Activated T-cell treated with anti-CD3 and anti-CD28 coated beads for 4 hours (primary cell): ENCODE measurements around the gene RGL1.

Experiments
- DNase-seq: peaks from one replicate; pipeline ENCODE4 v3.0.0-alpha.2; 2020

The RGL1 gene

GRCh38 chr1:183824291-183824690 lies 19.4 kb downstream of the RGL1 start:
- DNase-seq, result no peak

DNA sequence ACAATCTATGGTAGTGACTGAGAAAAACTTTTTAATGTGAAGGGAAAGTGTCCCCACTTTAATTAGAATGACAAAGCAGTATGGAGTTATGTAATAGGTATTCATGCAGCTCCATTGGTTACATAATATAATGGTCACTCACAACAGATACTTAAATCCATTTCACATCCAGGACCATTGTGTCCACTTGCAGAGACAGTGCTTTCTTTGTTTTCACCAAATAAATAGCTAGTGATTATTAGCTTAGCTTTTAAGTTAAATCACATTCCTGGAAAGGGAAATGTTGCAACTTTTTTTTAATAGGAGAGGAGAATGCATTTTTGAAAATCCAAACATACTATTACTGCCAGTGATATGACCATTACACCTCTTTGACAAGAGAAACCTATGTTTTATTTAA lies 22.9 kb downstream of the RGL1 start:
- no peak for DNase-seq

DNA sequence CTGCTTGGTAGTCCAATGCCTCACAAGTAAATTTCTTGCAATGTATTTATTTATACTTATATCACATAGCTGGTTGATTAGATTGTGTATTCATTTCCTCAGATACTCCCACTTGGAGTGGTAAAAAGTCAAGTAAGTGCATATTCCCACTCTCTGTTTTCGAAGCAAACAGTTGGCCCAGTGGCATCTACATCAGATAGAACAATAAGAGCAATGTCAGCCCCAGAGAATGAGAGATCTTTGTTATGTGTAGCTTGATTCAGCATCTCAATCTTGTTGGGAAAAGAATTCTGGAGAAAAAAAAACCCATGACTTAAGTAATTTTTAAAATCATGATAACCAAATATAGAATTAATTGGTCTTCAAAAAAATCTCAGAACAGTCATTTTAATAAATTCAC lies 25.5 kb downstream of the RGL1 start:
- DNase-seq, result no peak

- no peak for DNase-seq
Observed at GRCh38 chr1:183831311-183831710, 26.4 kb downstream of the RGL1 start.

GRCh38 chr1:183832459-183832858 lies 27.5 kb downstream of the RGL1 start:
- DNase-seq, result no peak

- DNase-seq, result no peak
Observed at GRCh38 chr1:183834568-183834967, 29.6 kb downstream of the RGL1 start.

- no peak for DNase-seq
Observed at GRCh38 chr1:183836598-183836997, 31.7 kb downstream of the RGL1 start.

DNA sequence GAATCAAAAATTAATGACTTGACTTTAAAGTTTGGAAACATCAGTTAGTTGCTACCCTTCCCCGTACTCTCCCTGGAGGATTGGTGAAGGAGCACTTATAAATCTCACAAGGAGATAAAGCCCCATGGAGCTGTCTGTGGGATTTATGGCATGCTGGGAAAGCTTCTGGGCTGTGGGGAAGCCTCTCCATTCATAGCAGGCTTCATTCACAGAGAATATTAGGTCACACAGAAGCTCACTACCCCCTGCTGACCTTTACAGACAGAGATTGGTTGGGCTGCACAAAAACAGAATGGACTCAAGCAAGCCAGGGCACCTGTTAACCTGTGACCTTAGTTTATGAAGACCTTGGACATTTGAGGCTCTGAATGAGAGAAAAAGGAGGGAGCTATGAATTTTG lies 32.1 kb downstream of the RGL1 start:
- DNase-seq, result no peak

GRCh38 chr1:183838221-183838620 lies 33.3 kb downstream of the RGL1 start:
- no peak for DNase-seq

DNA sequence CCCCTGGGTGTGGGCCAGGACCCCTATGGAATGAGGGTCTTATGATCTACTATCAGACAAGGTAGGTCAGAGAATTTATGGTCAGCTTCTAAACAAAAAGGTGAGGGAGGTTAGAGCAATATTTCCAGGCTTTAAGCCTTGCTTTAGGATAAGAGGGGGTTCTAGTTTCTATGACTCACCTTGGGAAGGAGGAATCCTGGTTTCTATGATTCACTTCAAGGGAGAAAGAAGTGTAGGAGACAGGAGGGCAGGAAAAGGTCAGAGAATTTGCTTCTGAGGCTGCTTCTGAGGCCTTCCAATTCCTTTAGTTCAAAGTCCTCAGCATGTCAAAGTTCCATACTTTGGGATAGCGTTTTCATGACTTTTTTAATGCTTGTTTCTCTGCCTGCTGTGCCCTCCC lies 35.2 kb downstream of the RGL1 start:
- DNase-seq, result no peak

- no peak for DNase-seq
Observed at GRCh38 chr1:183841550-183841949, 36.6 kb downstream of the RGL1 start.

DNA sequence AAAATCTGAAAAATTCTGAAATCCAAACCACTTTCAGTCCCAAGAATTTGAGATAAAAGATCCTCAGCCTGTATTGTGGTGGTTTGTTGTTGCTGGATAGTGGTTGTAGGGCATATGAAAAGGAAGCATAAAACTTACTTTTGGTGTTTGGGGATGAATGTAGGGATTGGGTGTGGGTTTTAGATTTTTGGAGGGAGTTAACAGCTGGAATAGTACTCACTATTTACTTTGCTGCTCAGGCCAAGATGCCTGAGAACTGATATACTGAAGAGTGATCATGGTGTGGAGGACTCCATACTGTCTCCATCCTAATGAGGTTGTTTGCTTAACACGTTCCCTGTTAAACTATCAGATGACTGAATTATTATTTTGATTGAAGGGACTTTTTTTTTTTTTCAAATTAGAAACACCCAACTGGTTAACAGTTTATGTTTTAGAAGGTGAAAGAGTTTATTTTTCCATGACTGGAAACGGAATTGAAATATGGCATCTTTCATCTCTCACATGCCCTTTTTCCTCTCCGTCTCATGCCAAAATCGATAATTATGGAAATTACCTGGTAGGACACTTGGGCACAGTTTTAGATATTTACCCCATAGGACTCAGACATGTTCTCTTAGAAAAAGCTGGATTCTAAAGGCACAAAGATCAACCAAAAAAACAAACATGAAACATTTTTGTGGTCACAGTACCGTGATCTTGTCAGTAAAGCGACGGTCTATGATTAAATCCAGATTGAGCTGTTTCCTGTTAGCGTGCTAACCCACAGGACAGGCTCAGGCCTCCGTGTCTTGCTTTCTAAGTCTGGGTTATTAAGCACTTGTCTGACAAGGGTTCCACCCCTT lies 37.3 kb downstream of the RGL1 start:
- no peak for DNase-seq

DNA sequence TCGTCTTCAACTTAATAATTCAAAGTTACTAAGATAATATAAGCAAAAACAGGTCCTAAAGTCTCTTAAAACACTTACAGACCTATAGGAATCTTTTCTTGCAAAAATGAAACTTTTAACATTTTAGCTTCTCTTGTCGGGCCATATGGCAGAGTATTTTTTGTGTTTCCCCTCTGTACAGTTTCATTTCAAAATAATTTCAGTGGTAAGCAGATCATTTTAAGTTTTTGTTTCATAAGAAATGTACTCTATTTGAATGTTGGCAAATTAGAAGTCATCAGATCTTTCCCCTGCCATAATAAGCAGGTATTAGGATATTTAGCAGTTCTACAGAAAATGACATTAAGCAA lies 37.9 kb downstream of the RGL1 start:
- DNase-seq, result no peak

DNA sequence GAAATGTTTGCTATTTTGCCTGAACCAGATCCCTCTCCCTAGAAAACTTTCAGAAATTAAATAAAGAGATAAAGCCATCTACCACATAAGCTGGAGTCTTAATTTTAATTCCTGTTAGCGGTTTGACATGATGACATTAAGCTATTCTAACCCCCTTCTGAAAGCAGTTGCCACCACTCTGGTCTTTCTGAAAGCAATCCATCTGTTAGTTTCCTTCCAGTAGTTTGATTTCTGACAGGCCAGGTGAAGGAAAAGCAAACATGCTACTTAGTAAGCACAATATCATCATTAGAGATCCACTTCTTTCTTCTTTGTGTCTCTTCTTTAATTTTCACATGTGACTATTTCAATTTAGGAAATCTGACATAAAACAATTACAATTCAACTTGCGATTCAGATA lies 39.9 kb downstream of the RGL1 start:
- no peak for DNase-seq

GRCh38 chr1:183845681-183846080 lies 40.8 kb downstream of the RGL1 start:
- no peak for DNase-seq

DNA sequence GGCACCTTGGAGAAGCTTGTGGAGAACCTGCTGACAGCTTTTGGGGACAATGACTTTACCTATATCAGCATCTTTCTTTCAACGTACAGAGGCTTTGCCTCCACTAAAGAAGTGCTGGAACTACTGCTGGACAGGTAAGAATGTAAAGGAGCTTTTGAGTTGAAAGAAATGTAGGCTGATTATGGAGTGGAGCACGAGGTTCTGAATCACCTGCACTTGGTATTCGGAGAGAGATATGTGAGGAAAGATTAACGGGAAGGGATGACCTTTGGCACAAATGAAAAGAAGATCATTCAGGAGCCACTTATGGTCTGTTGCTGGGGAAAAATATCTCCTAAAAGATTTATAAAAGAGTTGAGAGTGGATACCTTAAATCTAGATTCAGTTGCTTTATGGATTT lies 42.7 kb downstream of the RGL1 start:
- DNase-seq, result no peak

DNA sequence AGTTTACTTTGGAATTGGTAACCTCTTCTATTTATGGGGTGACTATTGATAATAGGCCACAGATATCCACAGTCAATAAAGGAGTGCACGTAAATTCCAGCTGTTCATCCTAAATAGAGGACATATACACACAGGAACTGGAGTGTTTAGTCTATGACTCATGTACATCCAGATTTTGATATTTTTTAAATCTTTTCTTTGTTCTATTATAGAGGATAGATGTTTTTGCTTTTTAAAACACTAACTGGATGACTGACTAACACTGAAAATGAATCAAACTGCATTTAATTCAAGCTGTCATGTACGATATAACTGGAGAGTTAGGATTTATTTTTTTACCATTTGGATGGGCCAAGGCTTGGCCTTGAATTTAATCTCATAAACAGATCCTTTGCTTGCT lies 45.9 kb downstream of the RGL1 start:
- no peak for DNase-seq

- no peak for DNase-seq
Observed at GRCh38 chr1:183859119-183859518, 54.2 kb downstream of the RGL1 start.

DNA sequence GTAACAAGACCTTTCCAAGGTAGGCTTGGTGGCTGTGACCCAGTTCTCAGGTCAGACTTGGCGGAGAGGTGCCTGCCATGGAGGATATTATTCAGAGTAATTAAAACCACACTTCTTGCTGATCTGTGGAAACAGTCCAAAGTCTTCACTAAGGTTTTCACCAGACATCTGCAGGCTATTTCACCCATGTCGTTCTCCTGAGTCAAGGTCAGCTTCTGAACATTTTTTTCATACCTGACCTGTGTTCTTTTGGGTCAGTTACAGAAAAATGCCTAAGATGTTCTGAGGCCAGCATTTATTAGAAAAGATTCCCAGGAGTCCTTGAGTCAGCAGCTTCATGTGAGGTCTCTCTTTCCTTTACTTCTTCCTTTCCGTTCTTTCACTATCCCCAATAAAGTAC lies 54.9 kb downstream of the RGL1 start:
- DNase-seq, result no peak

DNA sequence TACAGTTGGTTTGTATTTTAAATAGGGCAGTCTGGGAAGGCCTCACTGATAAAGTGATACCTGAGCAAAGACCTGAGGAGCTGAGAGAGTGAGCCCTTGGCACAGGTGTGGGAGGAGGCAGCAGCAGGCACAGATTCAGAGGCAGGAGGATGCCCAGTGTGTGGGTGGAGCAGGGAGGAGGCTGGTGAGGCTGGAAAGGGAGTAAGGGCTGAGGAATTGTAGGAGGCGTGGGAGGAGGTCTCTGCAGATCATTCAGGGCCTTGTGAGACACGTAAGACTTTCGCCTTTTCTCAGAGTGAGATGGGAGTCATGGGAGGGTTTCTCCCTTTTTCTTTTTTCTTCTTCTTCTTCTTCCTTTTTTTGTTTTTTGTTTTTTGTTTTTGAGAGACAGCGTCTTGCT lies 58.0 kb downstream of the RGL1 start:
- no peak for DNase-seq

DNA sequence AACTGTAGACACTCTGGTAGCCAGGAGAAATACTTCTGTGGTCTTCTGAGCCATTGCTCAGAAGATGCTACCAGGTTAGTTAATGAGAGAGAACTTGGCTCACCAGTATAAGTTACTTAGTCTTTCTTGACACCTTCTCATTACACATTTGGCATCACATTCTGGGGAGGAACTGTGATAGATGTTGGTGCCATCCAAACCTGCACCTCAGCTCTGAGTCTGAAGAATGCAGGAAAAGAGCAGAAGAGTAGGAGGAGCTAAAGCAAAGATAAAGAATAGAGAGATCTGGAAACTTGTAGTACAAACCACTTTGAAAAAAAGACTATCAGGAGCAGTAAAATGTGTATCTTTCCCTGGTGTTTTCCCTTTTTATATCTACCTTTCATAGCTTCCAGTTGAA lies 58.9 kb downstream of the RGL1 start:
- DNase-seq, result no peak

DNA sequence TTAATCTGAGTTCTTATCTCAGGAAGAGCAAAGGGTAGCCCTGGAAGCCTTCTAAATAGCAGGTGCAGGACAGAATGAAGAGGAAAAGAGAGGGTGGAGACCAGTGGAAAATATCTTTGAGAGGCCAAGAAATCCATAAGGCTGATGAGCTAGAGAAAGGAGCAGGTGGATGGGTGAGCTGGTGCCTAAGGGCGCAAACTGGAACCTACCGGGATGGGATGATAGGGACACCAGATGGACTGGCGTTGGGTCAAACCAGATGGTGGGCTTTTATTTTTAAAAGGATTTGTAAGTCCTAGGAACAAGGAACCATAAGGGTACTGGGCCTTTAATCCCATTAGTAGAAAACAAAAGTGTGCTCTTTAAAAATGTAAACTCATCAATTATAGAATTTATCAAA lies 59.7 kb downstream of the RGL1 start:
- no peak for DNase-seq

GRCh38 chr1:183869230-183869629 lies 64.3 kb downstream of the RGL1 start:
- DNase-seq, result no peak

GRCh38 chr1:183869664-183870063 lies 64.7 kb downstream of the RGL1 start:
- no peak for DNase-seq

- no peak for DNase-seq
Observed at GRCh38 chr1:183870351-183871077, 65.6 kb downstream of the RGL1 start.
